Caco-2 (cell line): ENCODE data around the gene ICAM1. TPM values are rescaled to one million over a fixed set of nuclear protein-coding genes. Genes with fewer than 3 reads are reported as not detected.

Experiments used
- BruUV-seq: library from RNA; stranded (reverse); fragments of 400-500 nt; replicated peaks from 2 replicates; lab custom pipeline; 2021; lab: Mats Ljungman, UMichigan
- CTCF ChIA-PET: fragments of 300-600 bp; sonication (Branson Sonifier 250); formaldehyde crosslinking; loops from one replicate; lab custom pipeline; 2022; ENCODE audit warnings: antibody characterized with exemption; lab: Charles Lee
- POLR2A ChIA-PET: fragments of 300-600 bp; sonication (Branson Sonifier 250); formaldehyde crosslinking; loops from one replicate; lab custom pipeline; 2022; ENCODE audit warnings: antibody characterized with exemption; lab: Charles Lee
- DNase-seq, 2 experiments: peaks; one replicate each; pipeline versions ENCODE4 v3.0.0 to v3.0.0-alpha.2; 2020 to 2022
- H3K27me3 ChIP-seq: replicated peaks from 2 replicates; pipeline ENCODE4 v1.6.0; 2011; ENCODE audit warnings: low read length; ENCODE audit not compliant: control insufficient read depth, insufficient read depth
- H3K36me3 ChIP-seq: 2 replicates; pipeline ENCODE4 v1.5.1; 2011; ENCODE audit warnings: low read length; ENCODE audit not compliant: control insufficient read depth, insufficient read depth
- H3K4me1 ChIP-seq: fragments of 250-450 bp; sonication (Bioruptor Pico); 2 replicates; pipeline ENCODE4 v1.5.1; 2020; ENCODE audit warnings: mild to moderate bottlenecking
- H3K4me3 ChIP-seq: 2 replicates; pipeline ENCODE4 v1.5.1; 2011; ENCODE audit warnings: low read depth, mild to moderate bottlenecking, control low read depth, low read length
- H3K9me3 ChIP-seq: fragments of 250-450 bp; sonication (Bioruptor Pico); 2 replicates; pipeline ENCODE4 v1.5.1; 2020; ENCODE audit warnings: mild to moderate bottlenecking, moderate library complexity
- H3K27ac Mint-ChIP-seq: one replicate; pipeline ENCODE4 v1.8.0; 2022; ENCODE audit warnings: mixed read lengths; ENCODE audit not compliant: unreplicated experiment
- H3K27me3 Mint-ChIP-seq: one replicate; pipeline ENCODE4 v1.8.0; 2022; ENCODE audit warnings: mixed read lengths; ENCODE audit not compliant: insufficient read depth, unreplicated experiment
- H3K36me3 Mint-ChIP-seq: one replicate; pipeline ENCODE4 v1.8.0; 2022; ENCODE audit warnings: mild to moderate bottlenecking, mixed read lengths; ENCODE audit not compliant: insufficient read depth, unreplicated experiment
- H3K4me1 Mint-ChIP-seq: one replicate; pipeline ENCODE4 v1.8.0; 2022; ENCODE audit warnings: low read depth, mixed read lengths; ENCODE audit not compliant: unreplicated experiment
- H3K4me3 Mint-ChIP-seq: one replicate; pipeline ENCODE4 v1.8.0; 2022; ENCODE audit warnings: mild to moderate bottlenecking, moderate library complexity, mixed read lengths; ENCODE audit not compliant: unreplicated experiment
- H3K9me3 Mint-ChIP-seq: one replicate; pipeline ENCODE4 v1.8.0; 2022; ENCODE audit warnings: mixed read lengths; ENCODE audit not compliant: unreplicated experiment
- intact Hi-C: fragments of 100-400 bp; cut with micrococcal nuclease; formaldehyde crosslinking; loops from one replicate; pipeline ENCODE4 v1.10.0; 2022; ENCODE audit not compliant: unreplicated experiment
- total RNA-seq: library from RNA; stranded (reverse); gene quantifications from 2 replicates; pipeline ENCODE4 v1.2.3, GENCODE V29; 2022
- TF ChIP-seq, protein P1 (sequence below), 2 experiments: fragments of 200-600 bp in 1 of 2; IDR thresholded peaks; 1 replicate in 1 of 2; 2 replicates in 1 of 2; pipeline versions ENCODE4 v1.5.1 to v1.8.0; 2011 to 2022; ENCODE audit warnings: antibody characterized with exemption in 1 of 2, control low read depth in 1 of 2, inconsistent platforms in 1 of 2, low read depth in 1 of 2, low read length in 1 of 2, mild to moderate bottlenecking in 1 of 2, moderate library complexity in 1 of 2; ENCODE audit not compliant: insufficient read depth in 1 of 2, severe bottlenecking in 1 of 2, unreplicated experiment in 1 of 2

ICAM1 gene
- total RNA-seq, 1 experiment from 2014 or later = 15.7 TPM

DNA sequence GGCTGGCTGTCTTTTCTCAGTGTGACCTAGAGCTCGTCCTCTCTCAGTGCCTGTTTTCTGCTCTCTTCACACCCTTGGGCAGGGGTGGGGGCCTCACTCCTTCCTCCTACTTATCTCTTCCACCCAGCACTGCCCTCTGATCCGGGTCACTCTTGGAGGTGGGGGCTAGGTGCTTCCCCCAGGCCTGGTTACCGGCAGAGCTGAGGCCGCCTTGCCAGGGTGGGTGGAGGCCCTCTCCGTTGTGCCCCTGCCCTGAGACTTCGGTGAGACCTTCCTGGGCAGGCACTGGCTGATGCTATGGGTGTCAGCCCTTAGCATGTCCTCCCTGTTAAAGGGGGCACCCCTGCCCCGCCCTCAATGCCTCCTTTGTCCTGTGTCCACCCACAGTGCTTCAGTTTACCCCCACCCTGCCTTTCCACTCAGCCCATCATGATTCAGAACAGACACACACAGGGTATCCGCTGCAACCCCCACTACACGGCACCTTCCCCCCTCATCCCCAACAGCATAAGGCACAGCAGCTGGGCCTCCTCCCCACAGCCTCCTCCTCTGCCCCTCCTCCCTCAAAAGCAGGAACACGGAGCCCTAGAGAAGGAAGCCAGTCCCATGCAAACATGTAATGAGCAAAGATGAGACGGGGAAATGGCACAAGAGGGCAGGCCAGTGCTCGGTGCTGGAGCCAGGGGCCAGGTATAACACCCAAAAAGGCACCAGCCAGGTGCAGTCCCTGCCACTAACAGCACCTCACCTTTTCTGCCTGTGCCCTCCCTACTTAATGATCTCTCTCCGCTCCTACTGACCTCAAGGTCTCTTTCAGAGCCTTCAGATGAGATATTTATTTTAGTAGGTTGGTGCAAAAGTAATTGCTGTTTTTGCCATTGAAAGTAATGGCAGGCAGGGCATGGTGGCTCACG is 28.9 kb downstream of the ICAM1 start:
- Mint-ChIP-seq H3K27ac (no peak overlapping the region), H3K9me3 (no peaks in the 10 kb centered on the region), H3K27me3 (no peaks in the 10 kb centered on the region), H3K4me1 (peaks cover 4% of the 10 kb centered on the region), H3K4me3 (no peak overlapping the region), H3K36me3 (no peaks in the 10 kb centered on the region)
- intact Hi-C loops = no loop called here
- ChIA-PET POLR2A (no interaction called here), CTCF (interaction anchor here (0.6 kb wide), 2 partner anchors 23 to 85 kb away, joined by 3 to 4 read pairs; no protein-coding TSS in a partner anchor)
- H3K36me3 ChIP-seq = no peaks in the 10 kb centered on the region
- H3K4me3 ChIP-seq = no peak overlapping the region
- H3K9me3 ChIP-seq = no peaks in the 10 kb centered on the region
- no TSS peak for BruUV-seq
- TF ChIP-seq, protein P1, sequence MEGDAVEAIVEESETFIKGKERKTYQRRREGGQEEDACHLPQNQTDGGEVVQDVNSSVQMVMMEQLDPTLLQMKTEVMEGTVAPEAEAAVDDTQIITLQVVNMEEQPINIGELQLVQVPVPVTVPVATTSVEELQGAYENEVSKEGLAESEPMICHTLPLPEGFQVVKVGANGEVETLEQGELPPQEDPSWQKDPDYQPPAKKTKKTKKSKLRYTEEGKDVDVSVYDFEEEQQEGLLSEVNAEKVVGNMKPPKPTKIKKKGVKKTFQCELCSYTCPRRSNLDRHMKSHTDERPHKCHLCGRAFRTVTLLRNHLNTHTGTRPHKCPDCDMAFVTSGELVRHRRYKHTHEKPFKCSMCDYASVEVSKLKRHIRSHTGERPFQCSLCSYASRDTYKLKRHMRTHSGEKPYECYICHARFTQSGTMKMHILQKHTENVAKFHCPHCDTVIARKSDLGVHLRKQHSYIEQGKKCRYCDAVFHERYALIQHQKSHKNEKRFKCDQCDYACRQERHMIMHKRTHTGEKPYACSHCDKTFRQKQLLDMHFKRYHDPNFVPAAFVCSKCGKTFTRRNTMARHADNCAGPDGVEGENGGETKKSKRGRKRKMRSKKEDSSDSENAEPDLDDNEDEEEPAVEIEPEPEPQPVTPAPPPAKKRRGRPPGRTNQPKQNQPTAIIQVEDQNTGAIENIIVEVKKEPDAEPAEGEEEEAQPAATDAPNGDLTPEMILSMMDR (IDR thresholded peaks at IDR 0.05; ENCODE audit: insufficient read depth in 1 of 2, low read depth in 1 of 2, low read length in 1 of 2, severe bottlenecking in 1 of 2, unreplicated experiment in 1 of 2) = no peak
- no peak for DNase-seq
- H3K4me1 ChIP-seq = no peaks in the 10 kb centered on the region; the same call in 1 of the 2 replicates
- no peaks in the 10 kb centered on the region for H3K27me3 ChIP-seq

DNA sequence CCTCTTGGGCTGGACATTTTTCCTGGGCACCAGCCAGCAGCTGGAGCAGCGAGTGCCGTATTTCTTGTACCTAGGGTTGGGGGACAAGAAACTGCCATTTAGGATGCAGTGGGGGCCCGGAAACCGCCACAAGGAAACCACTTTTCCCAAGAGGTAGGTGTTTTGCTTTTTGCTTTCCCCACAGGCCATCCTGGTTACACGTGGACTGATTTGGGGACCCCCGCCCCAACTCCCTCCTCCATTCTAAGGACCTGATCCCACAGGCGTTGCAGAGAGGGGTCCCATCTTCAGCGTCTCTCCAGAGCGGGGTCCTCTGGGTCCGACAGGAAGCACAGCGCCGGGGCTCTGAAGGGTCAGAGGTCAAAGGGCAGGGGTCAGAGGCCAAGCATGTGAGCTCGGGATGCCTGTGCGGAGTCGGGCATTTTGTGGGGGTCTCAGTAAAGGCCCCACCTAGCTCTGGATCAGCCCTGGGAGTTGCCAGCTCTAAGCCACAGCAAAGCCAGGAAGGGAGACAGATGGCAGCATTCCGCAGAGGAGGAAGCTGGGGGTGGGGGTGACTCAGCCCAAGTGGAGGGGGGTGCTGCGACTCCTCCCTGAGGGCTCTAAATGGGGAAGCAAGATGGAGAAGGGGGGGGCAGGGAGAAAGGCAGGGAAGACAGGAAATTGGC is 34.4 kb downstream of the ICAM1 start:
- no peaks in the 10 kb centered on the region for H3K4me1 ChIP-seq
- Mint-ChIP-seq H3K27ac (no peak overlapping the region), H3K4me1 (no peaks in the 10 kb centered on the region), H3K9me3 (no peaks in the 10 kb centered on the region), H3K36me3 (no peaks in the 10 kb centered on the region), H3K27me3 (no peaks in the 10 kb centered on the region), H3K4me3 (no peak overlapping the region)
- no peak for DNase-seq
- no peaks in the 10 kb centered on the region for H3K9me3 ChIP-seq
- TF ChIP-seq, protein P1 (IDR thresholded peaks at IDR 0.05; ENCODE audit: insufficient read depth in 1 of 2, low read depth in 1 of 2, low read length in 1 of 2, severe bottlenecking in 1 of 2, unreplicated experiment in 1 of 2) = no peak
- BruUV-seq = no TSS peak
- CTCF ChIA-PET = interaction anchor here (0.9 kb wide), 1 partner anchor 47 kb away, joined by 6 read pairs; no protein-coding TSS in a partner anchor
- no peak overlapping the region for H3K4me3 ChIP-seq
- no peaks in the 10 kb centered on the region for H3K27me3 ChIP-seq
- H3K36me3 ChIP-seq = no peaks in the 10 kb centered on the region
- intact Hi-C loops = no loop called here
- POLR2A ChIA-PET = interaction anchor here (1.2 kb wide), 1 partner anchor 16 kb away, joined by 5 read pairs; no protein-coding TSS in a partner anchor

DNA sequence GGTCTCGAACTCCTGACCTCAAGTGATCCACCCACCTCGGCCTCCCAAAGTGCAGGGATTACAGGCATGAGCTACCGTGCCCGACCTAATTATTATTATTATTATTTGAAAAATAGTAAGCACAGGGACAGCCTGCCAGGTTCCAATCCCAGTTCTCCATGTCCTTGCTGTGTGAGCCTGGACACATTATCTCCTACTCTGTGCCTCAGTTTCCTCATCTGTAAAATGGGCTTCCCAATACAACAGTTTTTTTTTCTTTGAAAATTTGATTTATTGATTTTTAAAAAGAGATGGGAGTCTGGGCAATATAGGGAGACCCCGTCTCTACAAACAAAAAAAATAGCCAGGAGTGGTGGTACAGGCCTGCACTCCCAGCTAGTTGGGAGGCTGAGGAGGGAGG is 35.4 kb downstream of the ICAM1 start:
- Histone ChIP-seq H3K9me3 (no peaks in the 10 kb centered on the region), H3K4me3 (no peak overlapping the region), H3K27me3 (no peaks in the 10 kb centered on the region), H3K4me1 (no peaks in the 10 kb centered on the region), H3K36me3 (no peaks in the 10 kb centered on the region)
- Mint-ChIP-seq H3K4me3 (no peak overlapping the region), H3K9me3 (no peaks in the 10 kb centered on the region), H3K36me3 (no peaks in the 10 kb centered on the region), H3K27me3 (no peaks in the 10 kb centered on the region), H3K27ac (no peak overlapping the region), H3K4me1 (no peaks in the 10 kb centered on the region)
- no TSS peak for BruUV-seq
- TF ChIP-seq, protein P1 (IDR thresholded peaks at IDR 0.05; ENCODE audit: insufficient read depth in 1 of 2, low read depth in 1 of 2, low read length in 1 of 2, severe bottlenecking in 1 of 2, unreplicated experiment in 1 of 2) = no peak
- no peak for DNase-seq
- ChIA-PET CTCF (no interaction called here), POLR2A (interaction anchor here (0.6 kb wide), 1 partner anchor 113 kb away, joined by 3 read pairs; no protein-coding TSS in a partner anchor)
- intact Hi-C loops = no loop called here
